ENCODE data around the gene PVRIG.
"Not testable (repeated sequence)": the region's sequence is repeated elsewhere in the genome, so short reads cannot be mapped to it uniquely, and the experiment has no call there.

The PVRIG gene

GRCh38 chr7:100219801-100220585, at the start of gene PVRIG:
Gene PVRIG, plus strand, starts transcription at chr7:100219949. Its CDS starts 22 bp downstream, at chr7:100219971.
- not testable (repeated sequence) for DNase-seq (ENCODE audit: insufficient read length, low spot score); FAIRE-seq

- TF ChIP-seq CTCF (IDR thresholded peaks at IDR 0.05; ENCODE audit: insufficient read depth, missing control alignments): no peak
- DNase-seq (ENCODE audit: insufficient read length, low spot score) (no peak), FAIRE-seq (no peak)
Measured at GRCh38 chr7:100170101-100170897, 49.5 kb upstream of the PVRIG start.

- TF ChIP-seq CTCF (IDR thresholded peaks at IDR 0.05; ENCODE audit: insufficient read depth, missing control alignments): no peak
Measured at GRCh38 chr7:100171087-100171681, 48.6 kb upstream of the PVRIG start.

GRCh38 chr7:100171840-100172239, 47.9 kb upstream of the PVRIG start:
- no peak for TF ChIP-seq CTCF (IDR thresholded peaks at IDR 0.05; ENCODE audit: insufficient read depth, missing control alignments)

More at GRCh38 chr7:100171087-100171681, 48.6 kb upstream of the PVRIG start:
- no peak for DNase-seq (ENCODE audit: insufficient read length, low spot score)
- no peak for FAIRE-seq

GRCh38 chr7:100173806-100174495, 45.8 kb upstream of the PVRIG start:
- TF ChIP-seq CTCF (IDR thresholded peaks at IDR 0.05; ENCODE audit: insufficient read depth, missing control alignments): no peak
- FAIRE-seq (no peak), DNase-seq (ENCODE audit: insufficient read length, low spot score) (no peak)

More at GRCh38 chr7:100171840-100172239, 47.9 kb upstream of the PVRIG start:
- FAIRE-seq (no peak), DNase-seq (ENCODE audit: insufficient read length, low spot score) (no peak)

- no peak for FAIRE-seq
- TF ChIP-seq CTCF (IDR thresholded peaks at IDR 0.05; ENCODE audit: insufficient read depth, missing control alignments): no peak
- no peak for DNase-seq (ENCODE audit: insufficient read length, low spot score)
Measured at GRCh38 chr7:100174582-100174981, 45.2 kb upstream of the PVRIG start.
